Transverse colon (tissue), 4 donors: ENCODE data around the gene ANKLE1. TPM values are rescaled to one million over a fixed set of nuclear protein-coding genes. Genes with fewer than 3 reads are reported as not detected.

Source experiments
- DNase-seq: peaks from one replicate; pipeline ENCODE4 v3.0.0-alpha.2; 2019
- H3K27ac ChIP-seq, 4 donors: fragments of 200-600 bp; sonication (generic); 2 replicates each; pipeline ENCODE4 v1.5.1; 2016 to 2018; ENCODE audit warnings: inconsistent platforms in 4 of 4
- H3K27me3 ChIP-seq: fragments of 200-600 bp; sonication (generic); 2 replicates; pipeline ENCODE4 v1.5.1; 2017; ENCODE audit warnings: inconsistent platforms
- H3K36me3 ChIP-seq, 4 donors: fragments of 200-600 bp; sonication (generic); 2 replicates each; pipeline ENCODE4 v1.5.1; 2017 to 2019; ENCODE audit warnings: inconsistent platforms in 4 of 4
- H3K4me1 ChIP-seq, 4 donors: fragments of 200-600 bp; sonication (generic); 2 replicates each; pipeline ENCODE4 v1.5.1; 2017 to 2020; ENCODE audit warnings: inconsistent platforms in 4 of 4
- H3K4me3 ChIP-seq, 4 donors: fragments of 200-600 bp; sonication (generic); 1 replicate in 1 of 4; 2 replicates in 3 of 4; pipeline versions ENCODE4 v1.5.1 to v1.6.1; 2017 to 2019; ENCODE audit warnings: inconsistent platforms in 4 of 4
- H3K9me3 ChIP-seq, 2 donors: fragments of 200-600 bp; sonication (generic); 2 replicates each; pipeline ENCODE4 v1.5.1; 2017 to 2019; ENCODE audit warnings: inconsistent platforms in 2 of 2
- EP300 ChIP-seq: sonication (generic); formaldehyde crosslinking; IDR thresholded peaks from one replicate; pipeline ENCODE4 v1.6.1; 2017; ENCODE audit warnings: antibody characterized with exemption, low read depth
- POLR2A ChIP-seq: fragments of 450-650 bp; IDR thresholded peaks from one replicate; pipeline ENCODE4 v1.6.1; 2016; ENCODE audit warnings: antibody characterized with exemption, mild to moderate bottlenecking, moderate library complexity
- POLR2AphosphoS5 ChIP-seq, 3 donors: sonication (generic); formaldehyde crosslinking; IDR thresholded peaks; one replicate each; pipeline ENCODE4 v1.6.1; 2016; ENCODE audit warnings: antibody characterized with exemption in 3 of 3
- whole genome bisulfite sequencing, 2 donors: methylation state at CpG; one replicate each; pipeline ENCODE4 v1.1.5; 2018; ENCODE audit warnings: low coverage in 1 of 2; 5-methylcytosine and 5-hydroxymethylcytosine counted together
- in situ Hi-C, 4 donors: fragments of 200-750 bp; cut with MboI; loops; one replicate each; pipeline versions ENCODE4 v1.15.0 to v1.15.1; 2017; ENCODE audit warnings: low sequenced_read_pairs in 3 of 4, low pct_ligation_motif_present in 1 of 4, low pct_unique_long_range_greater_than_20kb in 1 of 4
- intact Hi-C: fragments of 100-400 bp; cut with DNase I; formaldehyde crosslinking; loops from one replicate; pipeline ENCODE4 v1.15.1; 2023; ENCODE audit warnings: low total_unique reads
- total RNA-seq, 4 donors: library from RNA; depleted of rRNA; stranded (reverse); fragments of >200 nt; gene quantifications; one replicate each; pipeline ENCODE4 v1.1.0, GENCODE V29; 2016
- TF ChIP-seq, protein P1 (sequence below), 5 experiments: fragments of 200-600 bp in 3 of 5; fragments of 450-650 bp in 2 of 5; sonication (generic) in 3 of 5; IDR thresholded peaks; 1 replicate in 2 of 5; 2 replicates in 3 of 5; pipeline ENCODE4 v1.5.1; 2016 to 2017; ENCODE audit warnings: antibody characterized with exemption in 5 of 5, inconsistent platforms in 3 of 5, mild to moderate bottlenecking in 2 of 5, moderate library complexity in 1 of 5

The ANKLE1 gene
- total RNA-seq, 4 donors from 2014 or later, result 0.20 to 0.48 TPM; not detected in 2

DNA sequence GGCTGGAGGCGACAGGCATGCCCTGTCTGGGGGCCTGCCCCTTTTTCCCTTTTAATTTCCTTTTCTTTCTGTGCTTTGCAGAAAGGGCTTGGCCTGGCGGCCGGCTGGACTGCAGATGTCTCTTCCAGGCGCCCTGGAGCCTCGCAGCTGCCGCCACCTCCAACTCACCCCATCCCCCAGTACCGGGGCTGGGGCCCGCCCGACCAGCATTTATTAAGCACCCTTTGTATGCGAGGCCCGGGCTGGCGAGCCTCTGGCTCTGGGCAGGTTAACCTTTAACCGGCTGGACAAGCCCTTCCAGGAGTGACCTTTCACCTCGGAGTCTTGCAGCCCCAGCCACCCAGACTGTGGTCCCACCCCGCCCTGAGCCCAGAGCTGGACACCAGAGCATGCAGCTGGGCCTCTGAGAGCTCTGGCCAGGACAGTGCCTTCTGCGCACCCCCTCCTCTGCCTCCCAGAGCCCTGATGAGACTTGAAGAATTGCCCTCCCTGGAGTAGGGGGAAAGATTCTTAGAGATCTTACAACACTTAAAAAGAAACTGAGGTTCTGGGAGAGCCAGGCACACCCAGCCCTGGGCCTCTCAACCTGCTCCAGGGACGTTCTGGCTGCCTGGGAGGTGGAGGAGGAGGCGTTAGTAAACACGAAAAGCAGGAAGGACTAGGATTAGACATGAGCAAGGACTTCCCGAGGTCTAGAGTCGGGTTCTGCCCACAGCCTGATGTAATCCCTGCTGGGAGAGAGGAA is 34.8 kb upstream of the ANKLE1 start:
- in situ Hi-C loops, result no loop called here
- Histone ChIP-seq H3K9me3 (no peaks in the 10 kb centered on the region), H3K27ac (peak overlapping the region; percentile 89 to 95 (median 94)), H3K4me1 (peaks cover 28 to 54% (median 47%) of the 10 kb centered on the region in 4 donors), H3K27me3 (no peaks in the 10 kb centered on the region), H3K36me3 (no peaks in the 10 kb centered on the region), H3K4me3 (peak overlapping the region; percentile 56 to 95 (median 72))
- 0 to 17% methylated on average over 6 to 18 of the region's 21 CpGs for WGBS, 2 donors
- TF ChIP-seq, protein P1, sequence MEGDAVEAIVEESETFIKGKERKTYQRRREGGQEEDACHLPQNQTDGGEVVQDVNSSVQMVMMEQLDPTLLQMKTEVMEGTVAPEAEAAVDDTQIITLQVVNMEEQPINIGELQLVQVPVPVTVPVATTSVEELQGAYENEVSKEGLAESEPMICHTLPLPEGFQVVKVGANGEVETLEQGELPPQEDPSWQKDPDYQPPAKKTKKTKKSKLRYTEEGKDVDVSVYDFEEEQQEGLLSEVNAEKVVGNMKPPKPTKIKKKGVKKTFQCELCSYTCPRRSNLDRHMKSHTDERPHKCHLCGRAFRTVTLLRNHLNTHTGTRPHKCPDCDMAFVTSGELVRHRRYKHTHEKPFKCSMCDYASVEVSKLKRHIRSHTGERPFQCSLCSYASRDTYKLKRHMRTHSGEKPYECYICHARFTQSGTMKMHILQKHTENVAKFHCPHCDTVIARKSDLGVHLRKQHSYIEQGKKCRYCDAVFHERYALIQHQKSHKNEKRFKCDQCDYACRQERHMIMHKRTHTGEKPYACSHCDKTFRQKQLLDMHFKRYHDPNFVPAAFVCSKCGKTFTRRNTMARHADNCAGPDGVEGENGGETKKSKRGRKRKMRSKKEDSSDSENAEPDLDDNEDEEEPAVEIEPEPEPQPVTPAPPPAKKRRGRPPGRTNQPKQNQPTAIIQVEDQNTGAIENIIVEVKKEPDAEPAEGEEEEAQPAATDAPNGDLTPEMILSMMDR (IDR thresholded peaks at IDR 0.05), result no peak
- peak in 2 of 3 donors; percentile 16 to 37 for TF ChIP-seq POLR2AphosphoS5 (IDR thresholded peaks at IDR 0.05)
- DNase-seq, result peak; percentile 69
- intact Hi-C loops, result no loop called here

DNA sequence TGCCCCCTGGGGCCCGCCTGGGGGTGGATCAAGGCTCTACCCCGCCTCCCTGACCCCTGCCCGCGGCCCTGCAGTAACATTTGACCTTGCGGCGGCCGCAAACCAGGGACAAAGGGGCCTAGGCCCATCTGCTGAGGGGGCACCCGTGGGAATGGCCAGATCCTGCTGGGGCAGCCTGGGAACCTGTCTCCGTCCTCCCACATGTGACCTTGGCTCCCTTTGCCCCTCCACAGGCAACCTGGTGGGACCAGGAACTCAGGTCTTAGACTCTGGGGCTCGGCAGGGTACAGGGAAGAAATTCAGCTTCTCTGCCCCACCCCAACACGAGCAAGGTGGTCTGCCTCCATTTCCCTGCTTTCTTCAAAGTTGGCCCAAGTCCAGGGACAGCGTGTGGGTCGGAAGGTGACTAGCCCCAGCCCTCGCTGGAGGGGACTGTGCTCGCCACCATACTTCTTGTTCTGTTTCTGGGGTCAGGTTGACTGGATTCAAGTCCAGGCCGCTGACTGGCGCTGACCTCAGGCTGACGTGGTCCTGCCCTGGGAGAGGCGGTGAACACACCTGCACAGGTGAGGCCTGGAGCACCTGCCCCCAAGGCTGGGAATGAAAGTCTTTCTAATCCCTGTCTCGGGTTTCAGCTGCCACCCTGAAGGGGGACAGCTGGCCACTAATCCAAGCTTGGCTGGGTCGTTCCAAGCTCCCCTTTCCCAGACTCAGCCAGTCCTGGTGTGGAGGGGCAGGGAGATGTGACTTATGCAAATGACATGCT is 33.5 kb upstream of the ANKLE1 start:
- in situ Hi-C loops, result no loop called here

DNA sequence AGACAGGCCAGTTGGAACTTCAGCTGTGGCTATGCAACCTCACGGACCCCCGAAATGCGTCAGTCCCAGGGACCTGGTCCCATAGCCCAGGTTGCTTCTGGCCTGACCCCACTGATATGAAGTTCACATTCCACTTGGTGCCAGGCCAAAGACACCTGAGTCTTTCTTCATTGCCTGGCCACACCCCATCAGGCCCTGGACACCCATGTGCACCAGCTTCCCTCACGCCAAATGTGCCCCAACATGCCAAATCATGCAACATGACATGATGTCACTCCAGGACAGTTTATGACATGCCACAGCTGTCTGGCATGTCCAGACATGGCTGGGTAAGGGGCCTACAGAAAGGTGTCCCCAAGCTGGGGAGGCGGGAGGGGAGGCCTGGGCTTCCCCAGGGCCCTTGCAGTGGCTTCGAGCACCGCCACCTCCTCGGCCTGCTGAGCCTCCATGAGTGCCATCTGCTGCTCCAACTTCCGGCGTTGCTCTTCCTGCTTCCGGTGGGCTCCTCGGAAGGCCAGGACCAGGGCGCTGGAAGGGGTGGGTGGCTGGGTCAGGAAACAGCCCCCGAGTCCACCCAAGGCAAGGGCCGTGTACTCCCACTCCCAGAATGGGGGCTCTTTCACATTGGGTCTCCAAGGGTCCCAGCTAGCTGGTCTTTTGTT is 31.7 kb upstream of the ANKLE1 start:
- H3K36me3 ChIP-seq, result no peaks in the 10 kb centered on the region
- H3K27me3 ChIP-seq, result no peaks in the 10 kb centered on the region
- no peak overlapping the region for H3K4me3 ChIP-seq
- TF ChIP-seq POLR2AphosphoS5 (IDR thresholded peaks at IDR 0.05) (peak in 1 of 3 donors; percentile 11), POLR2A (no peak), EP300 (no peak)
- TF ChIP-seq, protein P1 (IDR thresholded peaks at IDR 0.05), result no peak
- in situ Hi-C loops (no loop called here), intact Hi-C loops (no loop called here)
- H3K9me3 ChIP-seq, result no peaks in the 10 kb centered on the region
- peak overlapping the region in 2 of 4 donors; percentile 60 to 95 for H3K27ac ChIP-seq
- peak; percentile 77 for DNase-seq
- peaks cover 21 to 32% (median 29%) of the 10 kb centered on the region in 4 donors for H3K4me1 ChIP-seq
- 78% methylated on average over 12 of the region's 15 CpGs; no CpG with 5 or more reads in 1 of the 2 donors for WGBS, 2 donors

More for the DNA sequence above, 33.5 kb upstream of the ANKLE1 start:
- WGBS, 2 donors, result 54 to 62% methylated on average over 2 to 20 of the region's 21 CpGs
- H3K9me3 ChIP-seq, result no peaks in the 10 kb centered on the region
- H3K27ac ChIP-seq, result peak overlapping the region; percentile 56 to 95 (median 91)
- DNase-seq, result peak; percentile 73
- TF ChIP-seq, protein P1 (IDR thresholded peaks at IDR 0.05), result no peak
- no peak for TF ChIP-seq EP300
- TF ChIP-seq POLR2A, result no peak
- TF ChIP-seq POLR2AphosphoS5 (IDR thresholded peaks at IDR 0.05), result no peak
- H3K4me1 ChIP-seq, result peaks cover 21 to 41% (median 33%) of the 10 kb centered on the region in 4 donors
- intact Hi-C loops, result no loop called here
- H3K4me3 ChIP-seq, result no peak overlapping the region
- no peaks in the 10 kb centered on the region for H3K27me3 ChIP-seq
- no peaks in the 10 kb centered on the region for H3K36me3 ChIP-seq

DNA sequence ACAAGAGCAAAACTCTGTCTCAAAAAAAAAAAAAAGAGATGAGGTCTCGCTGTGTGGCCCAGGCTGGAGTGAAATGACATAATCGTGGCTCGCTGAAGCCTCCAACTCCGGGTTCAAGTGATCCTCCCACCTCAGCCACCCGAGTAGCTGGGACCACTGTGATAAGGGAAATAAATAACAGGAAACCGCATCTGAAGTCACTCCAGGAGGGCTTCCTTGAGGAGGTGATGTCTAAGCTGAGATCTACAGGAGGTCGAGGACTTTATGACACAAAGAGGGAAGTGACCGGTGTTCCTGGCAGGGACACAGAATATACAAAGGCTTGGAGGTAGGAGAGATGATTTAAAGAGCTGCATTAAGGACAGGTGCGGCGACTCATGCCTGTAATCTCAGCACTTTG is 27.1 kb upstream of the ANKLE1 start:
- Histone ChIP-seq H3K36me3 (no peaks in the 10 kb centered on the region), H3K4me1 (peaks cover 0 to 2% (median under 1%) of the 10 kb centered on the region in 4 donors), H3K27me3 (no peaks in the 10 kb centered on the region), H3K27ac (no peak overlapping the region), H3K4me3 (no peak overlapping the region), H3K9me3 (no peaks in the 10 kb centered on the region)
- in situ Hi-C loops (no loop called here), intact Hi-C loops (no loop called here)
- TF ChIP-seq, protein P1 (IDR thresholded peaks at IDR 0.05), result no peak
- TF ChIP-seq POLR2A (no peak), EP300 (no peak), POLR2AphosphoS5 (IDR thresholded peaks at IDR 0.05) (no peak)
- 68 to 87% methylated on average over 6 to 10 of the region's 10 CpGs for WGBS, 2 donors
- DNase-seq, result no peak
